A204.1 (cell line): Measurements from ENCODE around the gene SLC46A2.

Experiments
- FAIRE-seq: peaks from 2 replicates; lab custom pipeline; 2012; peaks lifted over from hg19 to GRCh38; lab: Jason Lieb, UNC

The SLC46A2 gene

GRCh38 chr9:112890106-112891081, at the start of gene SLC46A2:
Gene SLC46A2, minus strand, starts transcription at chr9:112890876. Its CDS starts 195 bp downstream, at chr9:112890681.
- no peak for FAIRE-seq

GRCh38 chr9:112939418-112939817, 48.7 kb upstream of the SLC46A2 start:
- no peak for FAIRE-seq

GRCh38 chr9:112933696-112934095, 43.0 kb upstream of the SLC46A2 start:
- FAIRE-seq = no peak

- FAIRE-seq = peak; percentile 63
Observed at GRCh38 chr9:112925058-112925641, 34.5 kb upstream of the SLC46A2 start.

GRCh38 chr9:112921549-112921948, 30.9 kb upstream of the SLC46A2 start:
- FAIRE-seq = peak; percentile 65

GRCh38 chr9:112917987-112918362, 27.3 kb upstream of the SLC46A2 start:
- FAIRE-seq = no peak

- no peak for FAIRE-seq
Observed at GRCh38 chr9:112917047-112917986, 26.6 kb upstream of the SLC46A2 start.

- FAIRE-seq = no peak
Observed at GRCh38 chr9:112914524-112914923, 23.8 kb upstream of the SLC46A2 start.

GRCh38 chr9:112913326-112913725, 22.6 kb upstream of the SLC46A2 start:
- no peak for FAIRE-seq

- FAIRE-seq = no peak
Observed at GRCh38 chr9:112912636-112913035, 22.0 kb upstream of the SLC46A2 start.

GRCh38 chr9:112911736-112912135, 21.1 kb upstream of the SLC46A2 start:
- no peak for FAIRE-seq

GRCh38 chr9:112905084-112905483, 14.4 kb upstream of the SLC46A2 start:
- FAIRE-seq = no peak

GRCh38 chr9:112900901-112901300, 10.2 kb upstream of the SLC46A2 start:
- no peak for FAIRE-seq

- FAIRE-seq = no peak
Observed at GRCh38 chr9:112900488-112900887, 9.8 kb upstream of the SLC46A2 start.

- FAIRE-seq = no peak
Observed at GRCh38 chr9:112898872-112899311, 8.2 kb upstream of the SLC46A2 start.

- no peak for FAIRE-seq
Observed at GRCh38 chr9:112896131-112896530, 5.5 kb upstream of the SLC46A2 start.

GRCh38 chr9:112894699-112895098, 4.0 kb upstream of the SLC46A2 start:
- no peak for FAIRE-seq

GRCh38 chr9:112894041-112894440, 3.4 kb upstream of the SLC46A2 start:
- no peak for FAIRE-seq

GRCh38 chr9:112892981-112893380, 2.3 kb upstream of the SLC46A2 start:
- no peak for FAIRE-seq

GRCh38 chr9:112891521-112891920, 845 bp upstream of the SLC46A2 start:
- FAIRE-seq = no peak

- FAIRE-seq = no peak
Observed at GRCh38 chr9:112887381-112887780, 3.3 kb downstream of the SLC46A2 start.

- FAIRE-seq = no peak
Observed at GRCh38 chr9:112886351-112886750, 4.3 kb downstream of the SLC46A2 start.
